HL-60 (cell line): ENCODE data around the gene PTPRT.
"Not testable (repeated sequence)": the region's sequence is repeated elsewhere in the genome, so short reads cannot be mapped to it uniquely, and the experiment has no call there.

ENCODE experiments used
- DNase-seq, 2 experiments: peaks; one replicate each; pipeline ENCODE4 v3.0.0-alpha.2; 2010 to 2020; ENCODE audit warnings: low read depth in 1 of 2, low spot score in 1 of 2
- H3K27ac ChIP-seq: fragments of 250-450 bp; sonication (Bioruptor Pico); replicated peaks from 2 replicates; pipeline ENCODE4 v1.5.1; 2020; ENCODE audit warnings: mild to moderate bottlenecking, moderate library complexity
- H3K27me3 ChIP-seq: fragments of 250-450 bp; sonication (Bioruptor Pico); 2 replicates; pipeline ENCODE4 v1.5.1; 2021; ENCODE audit warnings: mild to moderate bottlenecking, moderate library complexity; ENCODE audit not compliant: insufficient read depth, poor library complexity, severe bottlenecking
- H3K4me3 ChIP-seq: replicated peaks from 2 replicates; pipeline ENCODE4 v1.5.1; 2011; ENCODE audit warnings: mild to moderate bottlenecking, control low read depth, low read length; ENCODE audit not compliant: insufficient read depth
- GABPA ChIP-seq: IDR thresholded peaks from 2 replicates; pipeline ENCODE4 v1.6.1; 2012; ENCODE audit warnings: low read depth
- POLR2AphosphoS5 ChIP-seq: IDR thresholded peaks from 2 replicates; pipeline ENCODE4 v1.6.1; 2012; ENCODE audit warnings: low read depth
- SPI1 ChIP-seq: IDR thresholded peaks from 2 replicates; pipeline ENCODE4 v1.6.1; 2012; ENCODE audit warnings: low read depth, mild to moderate bottlenecking, borderline replicate concordance
- TF ChIP-seq, protein P1 (sequence below): IDR thresholded peaks from 2 replicates; pipeline ENCODE4 v1.6.1; 2012; ENCODE audit warnings: low read depth; ENCODE audit not compliant: insufficient replicate concordance
- TF ChIP-seq, protein P2 (sequence below): IDR thresholded peaks from one replicate; pipeline ENCODE4 v1.5.1; 2011; ENCODE audit warnings: low read length, control low read depth, inconsistent platforms; ENCODE audit not compliant: insufficient read depth

Gene PTPRT

DNA sequence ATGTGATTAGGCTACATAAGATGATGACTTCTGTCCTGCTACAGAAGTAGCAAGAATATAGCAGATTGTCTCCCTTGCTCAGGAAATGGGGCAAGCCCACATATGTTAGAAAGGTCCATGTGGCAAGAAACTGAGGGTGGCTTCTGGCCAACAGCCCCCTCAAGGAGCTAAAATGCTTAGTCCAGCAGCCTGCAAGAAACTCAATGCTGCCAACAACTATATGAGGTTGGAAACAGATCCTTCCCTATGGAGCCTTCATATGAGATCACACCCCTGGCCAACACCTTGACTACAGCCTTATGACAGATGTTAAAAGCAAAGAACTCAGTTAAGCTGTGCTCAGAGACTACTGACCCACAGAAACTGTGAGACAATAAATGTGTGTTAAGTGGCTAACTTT is 22.1 kb downstream of the PTPRT start:
- TF ChIP-seq, protein P1, sequence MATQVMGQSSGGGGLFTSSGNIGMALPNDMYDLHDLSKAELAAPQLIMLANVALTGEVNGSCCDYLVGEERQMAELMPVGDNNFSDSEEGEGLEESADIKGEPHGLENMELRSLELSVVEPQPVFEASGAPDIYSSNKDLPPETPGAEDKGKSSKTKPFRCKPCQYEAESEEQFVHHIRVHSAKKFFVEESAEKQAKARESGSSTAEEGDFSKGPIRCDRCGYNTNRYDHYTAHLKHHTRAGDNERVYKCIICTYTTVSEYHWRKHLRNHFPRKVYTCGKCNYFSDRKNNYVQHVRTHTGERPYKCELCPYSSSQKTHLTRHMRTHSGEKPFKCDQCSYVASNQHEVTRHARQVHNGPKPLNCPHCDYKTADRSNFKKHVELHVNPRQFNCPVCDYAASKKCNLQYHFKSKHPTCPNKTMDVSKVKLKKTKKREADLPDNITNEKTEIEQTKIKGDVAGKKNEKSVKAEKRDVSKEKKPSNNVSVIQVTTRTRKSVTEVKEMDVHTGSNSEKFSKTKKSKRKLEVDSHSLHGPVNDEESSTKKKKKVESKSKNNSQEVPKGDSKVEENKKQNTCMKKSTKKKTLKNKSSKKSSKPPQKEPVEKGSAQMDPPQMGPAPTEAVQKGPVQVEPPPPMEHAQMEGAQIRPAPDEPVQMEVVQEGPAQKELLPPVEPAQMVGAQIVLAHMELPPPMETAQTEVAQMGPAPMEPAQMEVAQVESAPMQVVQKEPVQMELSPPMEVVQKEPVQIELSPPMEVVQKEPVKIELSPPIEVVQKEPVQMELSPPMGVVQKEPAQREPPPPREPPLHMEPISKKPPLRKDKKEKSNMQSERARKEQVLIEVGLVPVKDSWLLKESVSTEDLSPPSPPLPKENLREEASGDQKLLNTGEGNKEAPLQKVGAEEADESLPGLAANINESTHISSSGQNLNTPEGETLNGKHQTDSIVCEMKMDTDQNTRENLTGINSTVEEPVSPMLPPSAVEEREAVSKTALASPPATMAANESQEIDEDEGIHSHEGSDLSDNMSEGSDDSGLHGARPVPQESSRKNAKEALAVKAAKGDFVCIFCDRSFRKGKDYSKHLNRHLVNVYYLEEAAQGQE, result no peak
- no peak for TF ChIP-seq GABPA
- no peak for TF ChIP-seq POLR2AphosphoS5
- no peak for TF ChIP-seq SPI1
- TF ChIP-seq, protein P2, sequence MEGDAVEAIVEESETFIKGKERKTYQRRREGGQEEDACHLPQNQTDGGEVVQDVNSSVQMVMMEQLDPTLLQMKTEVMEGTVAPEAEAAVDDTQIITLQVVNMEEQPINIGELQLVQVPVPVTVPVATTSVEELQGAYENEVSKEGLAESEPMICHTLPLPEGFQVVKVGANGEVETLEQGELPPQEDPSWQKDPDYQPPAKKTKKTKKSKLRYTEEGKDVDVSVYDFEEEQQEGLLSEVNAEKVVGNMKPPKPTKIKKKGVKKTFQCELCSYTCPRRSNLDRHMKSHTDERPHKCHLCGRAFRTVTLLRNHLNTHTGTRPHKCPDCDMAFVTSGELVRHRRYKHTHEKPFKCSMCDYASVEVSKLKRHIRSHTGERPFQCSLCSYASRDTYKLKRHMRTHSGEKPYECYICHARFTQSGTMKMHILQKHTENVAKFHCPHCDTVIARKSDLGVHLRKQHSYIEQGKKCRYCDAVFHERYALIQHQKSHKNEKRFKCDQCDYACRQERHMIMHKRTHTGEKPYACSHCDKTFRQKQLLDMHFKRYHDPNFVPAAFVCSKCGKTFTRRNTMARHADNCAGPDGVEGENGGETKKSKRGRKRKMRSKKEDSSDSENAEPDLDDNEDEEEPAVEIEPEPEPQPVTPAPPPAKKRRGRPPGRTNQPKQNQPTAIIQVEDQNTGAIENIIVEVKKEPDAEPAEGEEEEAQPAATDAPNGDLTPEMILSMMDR, result no peak
- Histone ChIP-seq H3K4me3 (no peak overlapping the region), H3K27ac (no peak overlapping the region), H3K27me3 (peaks cover 2% of the 10 kb centered on the region)
- no peak for DNase-seq

DNA sequence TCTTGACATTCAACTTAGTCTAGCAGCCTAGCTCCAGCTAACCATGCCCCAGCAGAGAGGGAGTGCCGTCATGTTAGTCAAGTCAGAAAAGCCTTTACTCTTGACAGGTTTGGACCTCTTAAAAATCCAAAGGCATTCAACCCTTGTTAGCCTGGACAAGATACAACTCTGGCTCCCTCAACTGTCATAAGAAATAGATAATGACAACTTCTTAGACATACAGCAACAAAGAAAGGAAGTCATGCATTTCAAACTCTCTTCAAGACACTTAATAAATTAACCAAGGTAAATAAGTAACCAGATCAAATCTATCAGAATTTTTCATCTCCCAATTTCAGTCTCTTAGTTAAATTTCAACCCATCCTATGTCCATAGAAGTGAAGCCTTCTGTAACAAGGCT is 22.7 kb downstream of the PTPRT start:
- Histone ChIP-seq H3K4me3 (no peak overlapping the region), H3K27ac (no peak overlapping the region), H3K27me3 (peaks cover 2% of the 10 kb centered on the region)
- TF ChIP-seq, protein P1, result no peak
- TF ChIP-seq, protein P2, result no peak
- no peak for DNase-seq

DNA sequence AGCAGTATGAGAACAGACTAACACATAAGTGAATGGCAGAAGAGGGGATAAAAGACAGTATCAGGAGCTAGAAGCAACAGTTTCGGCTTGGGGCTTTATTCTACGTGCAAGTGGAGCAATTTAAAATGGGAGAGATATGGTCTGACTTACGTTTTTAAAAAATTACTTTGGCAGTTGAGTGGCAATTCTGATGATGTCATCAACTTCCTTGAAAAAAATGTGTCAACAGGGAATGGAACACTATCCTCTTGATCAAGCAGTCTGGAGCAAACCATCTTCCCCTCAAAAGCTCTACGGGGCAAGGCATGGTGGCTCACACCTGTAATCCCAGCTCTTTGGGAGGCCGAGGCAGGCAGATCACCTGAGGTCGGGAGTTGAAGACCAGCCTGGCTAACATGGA is 24.1 kb downstream of the PTPRT start:
- no peaks in the 10 kb centered on the region for H3K27me3 ChIP-seq
- H3K27ac ChIP-seq, result no peak overlapping the region
- TF ChIP-seq GABPA, result no peak
- TF ChIP-seq POLR2AphosphoS5, result no peak
- TF ChIP-seq, protein P2, result no peak
- no peak for TF ChIP-seq SPI1
- TF ChIP-seq, protein P1, result no peak
- no peak for DNase-seq
- no peak overlapping the region for H3K4me3 ChIP-seq

DNA sequence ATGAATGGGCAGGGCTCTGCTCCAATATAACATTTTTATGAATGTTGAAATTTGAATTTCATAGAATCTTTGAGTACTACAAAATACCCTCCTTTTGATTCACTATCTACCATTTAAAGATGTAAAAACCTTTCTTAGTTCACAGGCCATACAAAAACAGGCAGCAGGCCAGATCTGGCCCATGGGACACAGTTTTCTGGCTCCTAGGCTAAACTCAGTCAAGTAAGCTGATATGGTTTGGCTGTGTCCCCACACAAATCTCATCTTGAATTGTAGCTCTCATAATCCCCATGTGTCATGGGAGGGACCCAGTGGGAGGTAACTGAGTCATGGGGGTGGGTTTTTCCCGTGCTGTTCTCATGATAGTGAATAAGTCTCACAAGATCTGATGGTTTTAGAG is 25.0 kb downstream of the PTPRT start:
- not testable (repeated sequence) for DNase-seq, H3K4me3 ChIP-seq, H3K27ac ChIP-seq, H3K27me3 ChIP-seq
